Effector memory CD4-positive, alpha-beta T cell (primary cell): Measurements from ENCODE around the gene TGM4.

Experiments used
- DNase-seq, 3 donors: peaks; one replicate each; pipeline ENCODE4 v3.0.0-alpha.2; 2020
- H3K27ac ChIP-seq: 2 replicates; pipeline ENCODE4 v1.7.0; 2013; ENCODE audit warnings: mild to moderate bottlenecking, low read length, moderate library complexity; ENCODE audit not compliant: insufficient read depth, poor library complexity, severe bottlenecking
- H3K27me3 ChIP-seq: replicated peaks from 2 replicates; pipeline ENCODE4 v1.7.0; 2013; ENCODE audit warnings: mild to moderate bottlenecking, low read length; ENCODE audit not compliant: insufficient read depth, control insufficient read depth, poor library complexity, severe bottlenecking
- H3K36me3 ChIP-seq: 2 replicates; pipeline ENCODE4 v1.7.0; 2013; ENCODE audit warnings: mild to moderate bottlenecking, low read length, moderate library complexity; ENCODE audit not compliant: control insufficient read depth, insufficient read depth
- H3K4me1 ChIP-seq: 2 replicates; pipeline ENCODE4 v1.7.0; 2013; ENCODE audit warnings: low read length, mild to moderate bottlenecking; ENCODE audit not compliant: control insufficient read depth, insufficient read depth, poor library complexity, severe bottlenecking
- H3K4me3 ChIP-seq: 2 replicates; pipeline ENCODE4 v1.7.0; 2013; ENCODE audit warnings: low read length, low read depth, mild to moderate bottlenecking; ENCODE audit not compliant: insufficient read depth, poor library complexity, severe bottlenecking
- H3K9me3 ChIP-seq: 2 replicates; pipeline ENCODE4 v1.7.0; 2013; ENCODE audit warnings: mild to moderate bottlenecking, low read length, moderate library complexity; ENCODE audit not compliant: control insufficient read depth

The TGM4 gene

GRCh38 chr3:44909063-44909462 is 34.7 kb downstream of the TGM4 start:
- Histone ChIP-seq H3K36me3 (no peaks in the 10 kb centered on the region), H3K27me3 (no peaks in the 10 kb centered on the region), H3K4me1 (no peaks in the 10 kb centered on the region), H3K27ac (no peak overlapping the region), H3K9me3 (no peaks in the 10 kb centered on the region), H3K4me3 (no peak overlapping the region)
- no peak for DNase-seq

GRCh38 chr3:44910693-44911092 is 36.3 kb downstream of the TGM4 start:
- no peaks in the 10 kb centered on the region for H3K27me3 ChIP-seq
- H3K4me3 ChIP-seq = no peak overlapping the region
- no peaks in the 10 kb centered on the region for H3K4me1 ChIP-seq
- no peak overlapping the region for H3K27ac ChIP-seq
- no peaks in the 10 kb centered on the region for H3K36me3 ChIP-seq
- DNase-seq = no peak
- no peaks in the 10 kb centered on the region for H3K9me3 ChIP-seq

- Histone ChIP-seq H3K27me3 (no peaks in the 10 kb centered on the region), H3K4me1 (no peaks in the 10 kb centered on the region)
These were observed 39.6 kb downstream of the TGM4 start for GRCh38 chr3:44913868-44914468.

GRCh38 chr3:44914936-44915335 is 40.5 kb downstream of the TGM4 start:
- no peaks in the 10 kb centered on the region for H3K27me3 ChIP-seq
- H3K4me3 ChIP-seq = no peak overlapping the region
- DNase-seq = no peak
- H3K36me3 ChIP-seq = no peaks in the 10 kb centered on the region
- H3K4me1 ChIP-seq = no peaks in the 10 kb centered on the region
- no peaks in the 10 kb centered on the region for H3K9me3 ChIP-seq
- H3K27ac ChIP-seq = no peak overlapping the region

More at GRCh38 chr3:44913868-44914468, 39.6 kb downstream of the TGM4 start:
- peak; percentile 35 to 49 (median 39) for DNase-seq
- Histone ChIP-seq H3K27ac (no peak overlapping the region), H3K4me3 (no peak overlapping the region), H3K9me3 (no peaks in the 10 kb centered on the region), H3K36me3 (no peaks in the 10 kb centered on the region)

GRCh38 chr3:44915702-44916438 is 41.5 kb downstream of the TGM4 start:
- no peaks in the 10 kb centered on the region for H3K4me1 ChIP-seq
- H3K4me3 ChIP-seq = no peak overlapping the region
- no peaks in the 10 kb centered on the region for H3K9me3 ChIP-seq
- no peaks in the 10 kb centered on the region for H3K36me3 ChIP-seq
- H3K27ac ChIP-seq = no peak overlapping the region
- no peak for DNase-seq
- H3K27me3 ChIP-seq = no peaks in the 10 kb centered on the region

GRCh38 chr3:44918087-44918486 is 43.7 kb downstream of the TGM4 start:
- no peak overlapping the region for H3K4me3 ChIP-seq
- H3K27me3 ChIP-seq = no peaks in the 10 kb centered on the region
- no peak overlapping the region for H3K27ac ChIP-seq
- no peak for DNase-seq
- H3K36me3 ChIP-seq = peaks cover 9% of the 10 kb centered on the region
- no peaks in the 10 kb centered on the region for H3K4me1 ChIP-seq
- H3K9me3 ChIP-seq = no peaks in the 10 kb centered on the region

GRCh38 chr3:44918581-44918980 is 44.2 kb downstream of the TGM4 start:
- Histone ChIP-seq H3K36me3 (peaks cover 9% of the 10 kb centered on the region), H3K9me3 (no peaks in the 10 kb centered on the region), H3K27ac (no peak overlapping the region), H3K4me1 (no peaks in the 10 kb centered on the region), H3K27me3 (no peaks in the 10 kb centered on the region), H3K4me3 (no peak overlapping the region)
- DNase-seq = no peak

- peaks cover 13% of the 10 kb centered on the region for H3K36me3 ChIP-seq
These were observed 45.7 kb downstream of the TGM4 start for GRCh38 chr3:44920081-44920480.

GRCh38 chr3:44923632-44924456 is 49.4 kb downstream of the TGM4 start:
- peaks cover 32% of the 10 kb centered on the region for H3K36me3 ChIP-seq
- H3K4me3 ChIP-seq = no peak overlapping the region
- no peaks in the 10 kb centered on the region for H3K4me1 ChIP-seq
- no peaks in the 10 kb centered on the region for H3K9me3 ChIP-seq
- DNase-seq = no peak
- no peaks in the 10 kb centered on the region for H3K27me3 ChIP-seq
- H3K27ac ChIP-seq = no peak overlapping the region

More at GRCh38 chr3:44920081-44920480, 45.7 kb downstream of the TGM4 start:
- Histone ChIP-seq H3K4me1 (no peaks in the 10 kb centered on the region), H3K27ac (no peak overlapping the region), H3K4me3 (no peak overlapping the region), H3K9me3 (no peaks in the 10 kb centered on the region), H3K27me3 (no peaks in the 10 kb centered on the region)
- DNase-seq = no peak
